WTC11 (cell line): ENCODE data around the gene GPC6. TPM values are rescaled to one million over a fixed set of nuclear protein-coding genes. Genes with fewer than 3 reads are reported as not detected.

ENCODE experiments used
- ATAC-seq: fragments of 200-7000 bp; cut with Tn5 transposase; 2 replicates; pipeline ENCODE4 v1.10.0; 2021; ENCODE audit warnings: mild to moderate bottlenecking, moderate library complexity
- CTCF ChIA-PET: fragments of 300-600 bp; sonication (Branson Sonifier 250); formaldehyde crosslinking; loops from one replicate; lab custom pipeline; 2021; ENCODE audit warnings: antibody characterized with exemption; lab: Charles Lee
- POLR2A ChIA-PET: fragments of 350-600 bp; sonication (Branson Sonifier 250); formaldehyde crosslinking; loops from one replicate; lab custom pipeline; 2021; ENCODE audit warnings: antibody characterized with exemption; lab: Charles Lee
- DNase-seq: peaks from one replicate; pipeline ENCODE4 v3.0.0; 2021; ENCODE audit warnings: low spot score
- H3K27ac Mint-ChIP-seq: 2 replicates; pipeline ENCODE4 v1.8.0; 2021; ENCODE audit warnings: mixed read lengths
- H3K27me3 Mint-ChIP-seq: 2 replicates; pipeline ENCODE4 v1.8.0; 2021; ENCODE audit warnings: low read depth, mild to moderate bottlenecking, moderate library complexity, mixed read lengths
- H3K36me3 Mint-ChIP-seq: 2 replicates; pipeline ENCODE4 v1.8.0; 2021; ENCODE audit warnings: mixed read lengths
- H3K4me1 Mint-ChIP-seq: 2 replicates; pipeline ENCODE4 v1.8.0; 2022; ENCODE audit warnings: mixed read lengths
- H3K4me3 Mint-ChIP-seq: 2 replicates; pipeline ENCODE4 v1.8.0; 2021; ENCODE audit warnings: mild to moderate bottlenecking, moderate library complexity, mixed read lengths
- H3K9me3 Mint-ChIP-seq: 2 replicates; pipeline ENCODE4 v1.8.0; 2021; ENCODE audit warnings: mixed read lengths
- ARID4B ChIP-seq: sonication (generic); formaldehyde crosslinking; IDR thresholded peaks from 2 replicates; pipeline ENCODE4 v1.8.0; 2023; ENCODE audit warnings: missing genetic modification reagents, mild to moderate bottlenecking, borderline replicate concordance
- ATF1 ChIP-seq: sonication (generic); formaldehyde crosslinking; IDR thresholded peaks from 2 replicates; pipeline ENCODE4 v1.8.1; 2023; ENCODE audit warnings: mild to moderate bottlenecking, moderate library complexity, missing genetic modification reagents
- CDX4 ChIP-seq: fragments of 250-450 bp; sonication (Bioruptor Pico); IDR thresholded peaks from 2 replicates; pipeline ENCODE4 v1.9.0; 2021; ENCODE audit warnings: moderate library complexity, mild to moderate bottlenecking, inconsistent platforms, borderline replicate concordance
- ETV6 ChIP-seq: sonication (generic); formaldehyde crosslinking; IDR thresholded peaks from 2 replicates; pipeline ENCODE4 v1.8.1; 2022; ENCODE audit warnings: mild to moderate bottlenecking, missing genetic modification reagents
- FOXJ3 ChIP-seq: sonication (generic); formaldehyde crosslinking; IDR thresholded peaks from 2 replicates; pipeline ENCODE4 v1.9.0; 2021; ENCODE audit warnings: missing genetic modification reagents, mild to moderate bottlenecking, borderline replicate concordance
- FOXP4 ChIP-seq: sonication (generic); formaldehyde crosslinking; IDR thresholded peaks from 2 replicates; pipeline ENCODE4 v1.8.0; 2022; ENCODE audit warnings: mild to moderate bottlenecking, missing genetic modification reagents
- MYBL2 ChIP-seq: sonication (generic); formaldehyde crosslinking; IDR thresholded peaks from 2 replicates; pipeline ENCODE4 v1.8.1; 2023; ENCODE audit warnings: mild to moderate bottlenecking, moderate library complexity, missing genetic modification reagents
- OVOL2 ChIP-seq: fragments of 250-450 bp; sonication (Bioruptor Pico); IDR thresholded peaks from 2 replicates; pipeline ENCODE4 v1.9.0; 2021; ENCODE audit warnings: mild to moderate bottlenecking, borderline replicate concordance
- PREB ChIP-seq: sonication (generic); formaldehyde crosslinking; IDR thresholded peaks from 2 replicates; pipeline ENCODE4 v1.8.1; 2022; ENCODE audit warnings: mild to moderate bottlenecking, missing genetic modification reagents, moderate library complexity, borderline replicate concordance
- SMAD4 ChIP-seq: sonication (generic); formaldehyde crosslinking; IDR thresholded peaks from 2 replicates; pipeline ENCODE4 v1.8.0; 2022; ENCODE audit warnings: mild to moderate bottlenecking, missing genetic modification reagents
- TCF7 ChIP-seq: sonication (generic); formaldehyde crosslinking; IDR thresholded peaks from 2 replicates; pipeline ENCODE4 v1.8.0; 2022; ENCODE audit warnings: mild to moderate bottlenecking, low read depth, missing genetic modification reagents, moderate library complexity
- TEAD1 ChIP-seq: sonication (generic); formaldehyde crosslinking; IDR thresholded peaks from 2 replicates; pipeline ENCODE4 v1.8.0; 2022; ENCODE audit warnings: mild to moderate bottlenecking, missing genetic modification reagents
- USF1 ChIP-seq: sonication (generic); formaldehyde crosslinking; IDR thresholded peaks from 2 replicates; pipeline ENCODE4 v1.8.0; 2022; ENCODE audit warnings: mild to moderate bottlenecking, missing genetic modification reagents
- ZBTB43 ChIP-seq: sonication (generic); formaldehyde crosslinking; IDR thresholded peaks from 2 replicates; pipeline ENCODE4 v1.8.1; 2023; ENCODE audit warnings: mild to moderate bottlenecking, missing genetic modification reagents
- ZNF121 ChIP-seq: sonication (generic); formaldehyde crosslinking; IDR thresholded peaks from 2 replicates; pipeline ENCODE4 v1.8.0; 2023; ENCODE audit warnings: missing genetic modification reagents
- ZNF138 ChIP-seq: sonication (generic); formaldehyde crosslinking; conservative IDR thresholded peaks from 2 replicates; pipeline ENCODE4 v1.8.1; 2022; ENCODE audit warnings: mild to moderate bottlenecking, moderate library complexity, missing genetic modification reagents
- ZNF219 ChIP-seq: sonication (generic); formaldehyde crosslinking; IDR thresholded peaks from 2 replicates; pipeline ENCODE4 v1.8.0; 2023; ENCODE audit warnings: missing genetic modification reagents, mild to moderate bottlenecking, borderline replicate concordance
- ZNF232 ChIP-seq: sonication (generic); formaldehyde crosslinking; IDR thresholded peaks from 2 replicates; pipeline ENCODE4 v1.8.0; 2022; ENCODE audit warnings: mild to moderate bottlenecking, missing genetic modification reagents
- ZNF263 ChIP-seq: sonication (generic); formaldehyde crosslinking; IDR thresholded peaks from 2 replicates; pipeline ENCODE4 v1.8.1; 2022; ENCODE audit warnings: low read depth, mild to moderate bottlenecking, moderate library complexity, missing genetic modification reagents
- ZNF425 ChIP-seq: fragments of 250-450 bp; sonication (Bioruptor Pico); conservative IDR thresholded peaks from 2 replicates; pipeline ENCODE4 v1.9.0; 2021; ENCODE audit warnings: mild to moderate bottlenecking
- ZNF512 ChIP-seq: sonication (generic); formaldehyde crosslinking; IDR thresholded peaks from 2 replicates; pipeline ENCODE4 v1.8.1; 2022; ENCODE audit warnings: missing genetic modification reagents, borderline replicate concordance
- total RNA-seq: library from RNA; stranded (reverse); gene quantifications from 3 replicates; pipeline ENCODE4 v1.2.3, GENCODE V29; 2021

Gene GPC6
- total RNA-seq, 1 experiment from 2014 or later: 19.5 TPM

- peaks cover 21% of the 10 kb centered on the region for H3K9me3 Mint-ChIP-seq
- POLR2A ChIA-PET: no interaction called here
- no peak for TF ChIP-seq FOXJ3
- no peak for TF ChIP-seq MYBL2
- no peak for TF ChIP-seq ETV6
- no peak for TF ChIP-seq SMAD4 (CRISPR knock-in tag)
- no peak for TF ChIP-seq ZBTB43 (CRISPR knock-in tag)
- TF ChIP-seq ZNF232 (CRISPR knock-in tag): no peak
- no peak for TF ChIP-seq USF1 (CRISPR knock-in tag)
- TF ChIP-seq ZNF425 (CRISPR knock-in tag): no peak
- no peak for TF ChIP-seq OVOL2 (CRISPR knock-in tag)
- no peak for TF ChIP-seq ATF1 (CRISPR knock-in tag)
- no peak for TF ChIP-seq PREB
- no peak for TF ChIP-seq CDX4
- TF ChIP-seq, all 79 proteins: peak for 0
- no peak for DNase-seq
- no peak overlapping the region for H3K4me3 Mint-ChIP-seq
- no peaks in the 10 kb centered on the region for H3K36me3 Mint-ChIP-seq
- H3K27me3 Mint-ChIP-seq: no peaks in the 10 kb centered on the region; the same call in 1 of the 2 replicates
- no peaks in the 10 kb centered on the region for H3K4me1 Mint-ChIP-seq
- CTCF ChIA-PET: interaction anchor here (0.6 kb wide), 1 partner anchor 18 kb away, joined by 6 read pairs; no protein-coding TSS in a partner anchor
- no peak overlapping the region for H3K27ac Mint-ChIP-seq
- no peak for ATAC-seq
These were observed 1054.2 kb downstream of the GPC6 start for GRCh38 chr13:94280845-94281244.

- no peaks in the 10 kb centered on the region for H3K4me1 Mint-ChIP-seq
- no peak for DNase-seq
- no peaks in the 10 kb centered on the region for H3K27me3 Mint-ChIP-seq
- no peak overlapping the region for H3K27ac Mint-ChIP-seq
- no peak for ATAC-seq
- no peaks in the 10 kb centered on the region for H3K36me3 Mint-ChIP-seq
- H3K4me3 Mint-ChIP-seq: no peak overlapping the region
- ChIA-PET CTCF (no interaction called here), POLR2A (no interaction called here)
- H3K9me3 Mint-ChIP-seq: no peaks in the 10 kb centered on the region
- no peak for TF ChIP-seq ZNF121 (CRISPR knock-in tag)
- TF ChIP-seq TCF7: no peak
- no peak for TF ChIP-seq ZNF263 (CRISPR knock-in tag)
- no peak for TF ChIP-seq ZNF512 (CRISPR knock-in tag)
- no peak for TF ChIP-seq ZNF219 (CRISPR knock-in tag)
- TF ChIP-seq FOXP4 (CRISPR knock-in tag): no peak
- no peak for TF ChIP-seq ARID4B (CRISPR knock-in tag)
- TF ChIP-seq TEAD1 (CRISPR knock-in tag): no peak
- TF ChIP-seq ZNF138: no peak
These were observed 1060.0 kb downstream of the GPC6 start for GRCh38 chr13:94286581-94286980.
